Neural progenitor cell (in vitro differentiated cells): ENCODE data around the gene LAGE3. TPM values are rescaled to one million over a fixed set of nuclear protein-coding genes. Genes with fewer than 3 reads are reported as not detected.

Experiments used
- DNase-seq: peaks from one replicate; pipeline ENCODE4 v3.0.0-alpha.2; 2016; ENCODE audit warnings: low spot score
- H2AFZ ChIP-seq: fragments of 200-600 bp; sonication (generic); replicated peaks from 2 replicates; pipeline ENCODE4 v1.6.1; 2016; ENCODE audit warnings: antibody characterized with exemption
- H3F3A ChIP-seq: fragments of 200-600 bp; sonication (generic); 2 replicates; pipeline ENCODE4 v1.6.1; 2016; ENCODE audit warnings: antibody characterized with exemption, low read depth
- H3K27ac ChIP-seq: fragments of 200-600 bp; sonication (generic); 2 replicates; pipeline ENCODE4 v1.5.1; 2016; ENCODE audit warnings: mild to moderate bottlenecking
- H3K27me3 ChIP-seq: fragments of 200-600 bp; sonication (generic); 2 replicates; pipeline ENCODE4 v1.6.1; 2016; ENCODE audit warnings: mild to moderate bottlenecking, moderate library complexity
- H3K36me3 ChIP-seq: fragments of 200-600 bp; sonication (generic); 2 replicates; pipeline ENCODE4 v1.5.1; 2016
- H3K4me1 ChIP-seq: fragments of 200-600 bp; sonication (generic); 2 replicates; pipeline ENCODE4 v1.6.1; 2016; ENCODE audit warnings: mixed run types
- H3K4me2 ChIP-seq: fragments of 200-600 bp; sonication (generic); 2 replicates; pipeline ENCODE4 v1.6.1; 2016
- H3K4me3 ChIP-seq: fragments of 200-600 bp; sonication (generic); 2 replicates; pipeline ENCODE4 v1.5.1; 2016
- H3K79me2 ChIP-seq: fragments of 200-600 bp; sonication (generic); 2 replicates; pipeline ENCODE4 v1.6.1; 2016; ENCODE audit warnings: low read depth
- H3K9ac ChIP-seq: fragments of 200-600 bp; sonication (generic); 2 replicates; pipeline ENCODE4 v1.6.1; 2016
- H3K9me3 ChIP-seq: fragments of 200-600 bp; sonication (generic); 2 replicates; pipeline ENCODE4 v1.5.1; 2016; ENCODE audit warnings: low read depth
- H4K20me1 ChIP-seq: fragments of 200-600 bp; sonication (generic); 2 replicates; pipeline ENCODE4 v1.6.1; 2016; ENCODE audit warnings: low read depth
- H3K27ac Mint-ChIP-seq: 3 replicates; pipeline ENCODE4 v1.8.0; 2021; ENCODE audit warnings: mixed read lengths
- H3K27me3 Mint-ChIP-seq: 2 replicates; pipeline ENCODE4 v1.8.0; 2022; ENCODE audit warnings: low read depth, mild to moderate bottlenecking, inconsistent platforms, moderate library complexity, mixed read lengths; ENCODE audit not compliant: insufficient read depth
- H3K36me3 Mint-ChIP-seq: 3 replicates; pipeline ENCODE4 v1.8.0; 2021; ENCODE audit warnings: mixed read lengths
- H3K4me1 Mint-ChIP-seq: 3 replicates; pipeline ENCODE4 v1.8.0; 2021; ENCODE audit warnings: mixed read lengths
- H3K4me3 Mint-ChIP-seq: 3 replicates; pipeline ENCODE4 v1.8.0; 2021; ENCODE audit warnings: mild to moderate bottlenecking, moderate library complexity, mixed read lengths
- H3K9me3 Mint-ChIP-seq: 3 replicates; pipeline ENCODE4 v1.8.0; 2020; ENCODE audit warnings: mixed read lengths
- EZH2 ChIP-seq: fragments of 200-600 bp; sonication (generic); IDR thresholded peaks from 2 replicates; pipeline ENCODE4 v1.6.1; 2017; ENCODE audit warnings: antibody characterized with exemption, mild to moderate bottlenecking, moderate library complexity
- EZH2phosphoT487 ChIP-seq: fragments of 200-600 bp; sonication (generic); IDR thresholded peaks from 2 replicates; pipeline ENCODE4 v1.6.1; 2017; ENCODE audit warnings: antibody characterized with exemption
- total RNA-seq: library from RNA; depleted of rRNA; stranded (reverse); fragments of >200 nt; gene quantifications from 2 replicates; pipeline ENCODE4 v1.2.3, GENCODE V29; 2015; ENCODE audit warnings: low replicate concordance
- TF ChIP-seq, protein P1 (sequence below): fragments of 200-600 bp; sonication (generic); IDR thresholded peaks from 2 replicates; pipeline ENCODE4 v1.5.1; 2017; ENCODE audit warnings: antibody characterized with exemption, mild to moderate bottlenecking

The LAGE3 gene
- total RNA-seq, 1 donor from 2014 or later, result 7.6 TPM

DNA sequence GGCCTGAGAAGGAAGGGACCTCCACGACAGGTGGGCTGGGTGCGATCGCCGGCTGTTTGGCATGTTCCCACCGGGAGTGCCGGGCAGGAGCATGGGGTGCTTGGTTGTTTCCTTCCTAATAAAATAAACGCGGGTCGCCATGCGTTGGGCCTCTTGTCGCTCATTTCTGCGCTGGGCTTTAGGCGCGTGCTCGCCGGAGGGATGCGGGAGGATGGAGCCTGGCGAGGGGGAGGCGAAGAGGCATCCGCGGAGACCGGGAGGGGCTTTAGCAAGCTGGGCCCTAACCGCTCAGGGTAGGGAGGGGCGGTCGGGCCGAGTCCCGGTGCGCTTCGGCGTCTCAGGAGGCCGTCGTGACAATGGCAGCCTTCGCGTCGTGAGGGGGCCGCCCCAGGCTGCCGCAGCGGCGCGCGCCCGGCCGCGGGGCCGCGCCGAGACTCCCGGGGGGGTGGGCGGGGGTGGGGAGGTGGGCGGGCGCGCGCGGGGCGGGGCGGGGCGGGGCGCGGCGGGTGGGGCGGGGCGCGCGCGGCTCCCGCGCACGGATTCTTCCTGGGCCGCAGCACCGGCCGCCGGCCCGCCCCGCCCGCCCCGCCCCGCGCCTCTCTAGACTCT is 42.6 kb downstream of the LAGE3 start:
- H3K9me3 Mint-ChIP-seq, result peaks cover 28% of the 10 kb centered on the region
- H3F3A ChIP-seq, result peaks cover 8% of the 10 kb centered on the region
- peak; percentile 80 for DNase-seq
- H3K4me2 ChIP-seq, result peak overlapping the region; percentile 86
- peak overlapping the region; percentile 98 for H3K27ac ChIP-seq
- peak overlapping the region; percentile 75 for H3K9ac ChIP-seq
- H3K4me1 Mint-ChIP-seq, result peaks cover 10% of the 10 kb centered on the region
- H2AFZ ChIP-seq, result no peak overlapping the region
- peaks cover 33% of the 10 kb centered on the region for H4K20me1 ChIP-seq
- H3K79me2 ChIP-seq, result peaks cover 36% of the 10 kb centered on the region
- peak overlapping the region; percentile 71 for H3K4me3 ChIP-seq
- peak overlapping the region; percentile 87 for H3K4me3 Mint-ChIP-seq
- H3K27ac Mint-ChIP-seq, result peak overlapping the region; percentile 97
- H3K27me3 Mint-ChIP-seq, result peaks cover 16% of the 10 kb centered on the region
- no peak for TF ChIP-seq EZH2
- TF ChIP-seq EZH2phosphoT487, result no peak
- TF ChIP-seq, protein P1, sequence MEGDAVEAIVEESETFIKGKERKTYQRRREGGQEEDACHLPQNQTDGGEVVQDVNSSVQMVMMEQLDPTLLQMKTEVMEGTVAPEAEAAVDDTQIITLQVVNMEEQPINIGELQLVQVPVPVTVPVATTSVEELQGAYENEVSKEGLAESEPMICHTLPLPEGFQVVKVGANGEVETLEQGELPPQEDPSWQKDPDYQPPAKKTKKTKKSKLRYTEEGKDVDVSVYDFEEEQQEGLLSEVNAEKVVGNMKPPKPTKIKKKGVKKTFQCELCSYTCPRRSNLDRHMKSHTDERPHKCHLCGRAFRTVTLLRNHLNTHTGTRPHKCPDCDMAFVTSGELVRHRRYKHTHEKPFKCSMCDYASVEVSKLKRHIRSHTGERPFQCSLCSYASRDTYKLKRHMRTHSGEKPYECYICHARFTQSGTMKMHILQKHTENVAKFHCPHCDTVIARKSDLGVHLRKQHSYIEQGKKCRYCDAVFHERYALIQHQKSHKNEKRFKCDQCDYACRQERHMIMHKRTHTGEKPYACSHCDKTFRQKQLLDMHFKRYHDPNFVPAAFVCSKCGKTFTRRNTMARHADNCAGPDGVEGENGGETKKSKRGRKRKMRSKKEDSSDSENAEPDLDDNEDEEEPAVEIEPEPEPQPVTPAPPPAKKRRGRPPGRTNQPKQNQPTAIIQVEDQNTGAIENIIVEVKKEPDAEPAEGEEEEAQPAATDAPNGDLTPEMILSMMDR, result no peak
- H3K4me1 ChIP-seq, result no peaks in the 10 kb centered on the region
- no peaks in the 10 kb centered on the region for H3K9me3 ChIP-seq
- H3K36me3 ChIP-seq, result no peaks in the 10 kb centered on the region
- H3K36me3 Mint-ChIP-seq, result peaks cover 6% of the 10 kb centered on the region
- no peaks in the 10 kb centered on the region for H3K27me3 ChIP-seq

DNA sequence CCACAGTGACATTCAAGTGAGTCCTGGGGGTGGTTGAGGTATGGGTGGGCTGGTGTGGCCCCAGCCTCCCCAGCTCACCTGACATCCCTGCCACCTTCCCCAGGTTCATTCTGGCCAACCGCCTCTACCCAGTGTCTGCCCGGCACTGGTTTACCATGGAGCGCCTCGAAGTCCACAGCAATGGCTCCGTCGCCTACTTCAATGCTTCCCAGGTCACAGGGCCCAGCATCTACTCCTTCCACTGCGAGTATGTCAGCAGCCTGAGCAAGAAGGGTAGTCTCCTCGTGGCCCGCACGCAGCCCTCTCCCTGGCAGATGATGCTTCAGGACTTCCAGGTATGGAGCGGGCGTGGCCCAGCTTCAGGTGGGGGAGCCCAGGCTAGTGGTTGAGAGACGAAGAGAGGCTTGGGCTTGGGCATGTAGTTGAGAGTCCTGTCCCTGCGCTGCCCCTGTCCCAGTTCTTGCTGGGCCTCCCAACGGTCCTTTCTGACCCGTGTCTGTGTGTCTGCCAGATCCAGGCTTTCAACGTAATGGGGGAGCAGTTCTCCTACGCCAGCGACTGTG is 43.8 kb downstream of the LAGE3 start:
- no peak overlapping the region for H2AFZ ChIP-seq
- peaks cover 26% of the 10 kb centered on the region for H4K20me1 ChIP-seq
- Mint-ChIP-seq H3K36me3 (peaks cover 11% of the 10 kb centered on the region), H3K9me3 (peaks cover 29% of the 10 kb centered on the region), H3K4me1 (peaks cover 13% of the 10 kb centered on the region), H3K27me3 (peaks cover 19% of the 10 kb centered on the region), H3K27ac (no peak overlapping the region), H3K4me3 (peak overlapping the region; percentile 87)
- H3K36me3 ChIP-seq, result no peaks in the 10 kb centered on the region
- peaks cover 8% of the 10 kb centered on the region for H3F3A ChIP-seq
- H3K4me3 ChIP-seq, result no peak overlapping the region
- H3K4me1 ChIP-seq, result no peaks in the 10 kb centered on the region
- DNase-seq, result no peak
- no peak for TF ChIP-seq EZH2phosphoT487
- TF ChIP-seq, protein P1, result no peak
- no peak for TF ChIP-seq EZH2
- no peaks in the 10 kb centered on the region for H3K27me3 ChIP-seq
- H3K27ac ChIP-seq, result no peak overlapping the region
- H3K4me2 ChIP-seq, result no peak overlapping the region
- H3K79me2 ChIP-seq, result peaks cover 32% of the 10 kb centered on the region
- H3K9ac ChIP-seq, result no peak overlapping the region
- H3K9me3 ChIP-seq, result no peaks in the 10 kb centered on the region

DNA sequence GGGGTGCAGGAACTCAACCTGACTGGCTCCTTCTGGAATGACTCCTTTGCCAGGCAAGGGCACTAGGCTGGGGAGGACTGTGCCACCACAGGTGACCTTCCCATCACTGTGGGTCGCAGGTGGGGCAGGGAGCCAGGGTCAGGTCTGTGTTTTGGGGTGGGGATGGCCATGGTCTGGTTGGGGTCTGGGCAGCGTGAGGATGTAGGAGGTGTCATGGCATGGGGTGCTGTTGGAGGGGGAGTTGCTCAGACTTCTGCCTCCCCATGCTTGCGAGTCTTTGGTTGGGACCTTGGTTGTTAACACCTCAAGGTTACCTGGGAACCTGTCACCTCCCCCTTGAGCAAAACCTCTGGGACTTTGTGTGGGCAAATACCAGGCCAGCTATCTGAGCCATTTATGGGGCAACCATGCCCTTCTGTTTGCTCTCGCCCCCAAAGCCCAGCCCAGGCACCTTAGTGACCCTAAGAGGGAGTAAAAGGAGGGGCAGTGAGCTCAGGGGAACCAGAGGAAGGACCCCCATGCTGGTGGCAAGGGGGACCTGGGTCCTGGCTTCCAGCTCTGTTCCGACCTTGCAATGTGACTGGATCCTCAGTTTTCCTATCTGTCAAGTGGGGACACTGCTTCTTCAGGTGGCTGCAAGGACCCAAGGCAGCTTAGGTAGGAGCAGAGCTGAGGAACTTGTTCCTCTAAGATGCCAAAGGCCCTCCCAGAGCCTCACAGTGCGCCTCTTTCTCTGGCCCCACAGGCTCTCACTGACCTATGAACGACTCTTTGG is 44.5 kb downstream of the LAGE3 start:
- peaks cover 8% of the 10 kb centered on the region for H3F3A ChIP-seq
- no peak for DNase-seq
- Mint-ChIP-seq H3K27me3 (peaks cover 18% of the 10 kb centered on the region), H3K27ac (no peak overlapping the region), H3K4me3 (no peak overlapping the region), H3K4me1 (peaks cover 16% of the 10 kb centered on the region), H3K36me3 (peaks cover 10% of the 10 kb centered on the region), H3K9me3 (peaks cover 30% of the 10 kb centered on the region)
- peaks cover 20% of the 10 kb centered on the region for H4K20me1 ChIP-seq
- H3K4me2 ChIP-seq, result no peak overlapping the region
- H2AFZ ChIP-seq, result no peak overlapping the region
- no peaks in the 10 kb centered on the region for H3K9me3 ChIP-seq
- no peaks in the 10 kb centered on the region for H3K4me1 ChIP-seq
- no peak overlapping the region for H3K9ac ChIP-seq
- H3K36me3 ChIP-seq, result no peaks in the 10 kb centered on the region
- TF ChIP-seq EZH2phosphoT487 (no peak), EZH2 (no peak)
- TF ChIP-seq, protein P1, result no peak
- peaks cover 25% of the 10 kb centered on the region for H3K79me2 ChIP-seq
- no peak overlapping the region for H3K4me3 ChIP-seq
- H3K27me3 ChIP-seq, result no peaks in the 10 kb centered on the region
- no peak overlapping the region for H3K27ac ChIP-seq
